Pulmonary artery endothelial cell (primary cell): ENCODE measurements around the gene TNS4. TPM values are rescaled to one million over a fixed set of nuclear protein-coding genes. Genes with fewer than 3 reads are reported as not detected.
A peak's percentile ranks its signal among the peaks of the same experiment; 100 is the strongest.

Source experiments
- DNase-seq: peaks from one replicate; pipeline ENCODE4 v3.0.0-alpha.2; 2011; ENCODE audit warnings: low read depth, low spot score
- total RNA-seq: library from RNA; depleted of rRNA; stranded (reverse); fragments of >200 nt; gene quantifications from 2 replicates; pipeline ENCODE4 v1.2.3, GENCODE V29; 2014

The TNS4 gene
- total RNA-seq, 1 donor from 2014 or later: not detected

DNA sequence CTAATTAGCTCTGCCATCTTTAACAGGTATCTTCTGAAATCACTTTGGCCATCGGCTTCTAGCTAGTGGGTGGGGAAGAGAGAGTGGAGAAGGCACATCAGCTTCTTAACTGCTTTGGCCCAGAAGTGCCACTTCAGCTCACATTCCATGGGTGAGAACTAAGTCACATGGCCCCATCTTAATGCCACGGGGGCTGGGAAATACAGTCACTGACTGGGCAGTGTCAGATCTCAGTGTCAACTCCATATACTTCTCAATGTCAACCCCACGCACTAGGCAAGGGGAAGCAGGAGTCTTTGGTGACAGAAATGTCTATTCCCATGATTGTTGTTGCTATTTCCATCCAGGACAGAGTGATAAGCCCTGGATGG is 34.5 kb upstream of the TNS4 start:
- DNase-seq: no peak

DNA sequence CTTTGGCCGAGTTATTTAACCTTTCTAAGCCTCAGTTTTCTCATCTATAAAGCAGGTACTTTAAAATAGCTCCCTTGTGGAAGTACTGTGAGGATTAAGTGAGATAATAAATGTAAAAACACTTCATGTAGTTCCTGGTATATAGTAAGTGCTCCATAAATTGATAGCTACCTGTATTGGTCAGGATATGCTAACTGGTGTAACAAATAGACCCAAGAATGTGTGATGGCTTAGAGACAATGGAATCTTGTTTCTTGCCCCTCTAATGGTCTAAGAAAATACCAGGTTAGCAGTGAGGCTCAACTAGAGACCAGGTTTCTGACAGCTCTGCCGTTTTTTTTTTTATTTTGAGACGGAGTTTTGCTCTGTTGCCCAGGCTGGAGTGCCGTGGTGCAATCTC is 34.0 kb upstream of the TNS4 start:
- no peak for DNase-seq

DNA sequence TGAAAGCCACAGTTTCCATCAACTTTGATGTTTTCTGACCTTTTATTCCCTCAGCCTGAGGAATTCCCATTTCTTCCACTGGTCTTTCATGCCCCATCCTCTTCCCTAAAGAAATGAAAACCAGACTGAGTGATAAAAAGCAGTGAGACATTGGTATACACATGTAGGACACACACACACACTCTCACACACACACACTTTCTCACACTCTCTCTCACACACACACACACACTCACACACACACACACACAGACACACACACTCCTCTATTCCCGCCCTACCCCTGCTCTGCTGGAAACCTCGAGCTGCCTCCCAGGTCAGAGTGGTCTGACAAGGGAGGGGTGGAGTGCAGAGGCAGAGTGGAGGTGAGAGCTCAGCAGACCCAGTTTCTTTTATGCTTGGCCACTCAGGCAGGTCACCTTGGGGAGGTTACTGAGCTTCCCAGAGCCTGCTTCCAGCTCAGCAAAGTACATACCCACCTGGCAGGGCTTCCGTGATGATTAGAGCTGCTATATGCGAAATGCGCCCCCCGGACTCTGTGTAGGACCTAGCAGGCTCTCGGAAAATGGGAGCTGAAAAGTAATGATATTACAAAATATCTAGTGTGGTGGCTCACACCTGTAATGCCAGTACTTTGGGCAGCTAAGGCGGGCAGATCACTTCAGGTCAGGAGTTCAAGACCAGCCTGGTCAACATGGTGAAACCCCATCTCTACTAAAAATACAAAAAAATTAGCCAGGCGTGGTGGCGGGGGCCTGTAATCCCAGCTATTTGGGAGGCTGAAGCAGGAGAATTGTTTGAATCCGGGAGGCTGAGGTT is 33.2 kb upstream of the TNS4 start:
- DNase-seq: no peak

DNA sequence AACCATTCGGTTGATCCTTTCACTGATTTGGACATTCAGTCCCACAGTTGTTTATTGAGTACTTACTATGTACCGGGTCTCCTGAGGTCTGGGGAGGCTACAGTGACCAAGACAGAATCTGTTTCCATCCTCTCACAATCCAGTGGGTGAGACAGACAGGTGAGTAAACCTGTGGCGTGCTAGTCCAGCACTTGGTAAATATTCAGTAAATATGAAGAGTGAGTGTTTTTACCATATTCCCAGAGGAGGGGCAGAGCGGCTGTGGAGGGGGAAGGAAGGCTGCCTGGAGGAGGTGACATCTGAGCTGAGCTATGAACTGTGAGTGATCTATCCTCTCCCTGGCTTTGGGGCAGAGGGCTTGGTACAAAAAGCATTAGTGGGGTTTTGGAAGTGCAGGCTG is 32.5 kb upstream of the TNS4 start:
- no peak for DNase-seq

DNA sequence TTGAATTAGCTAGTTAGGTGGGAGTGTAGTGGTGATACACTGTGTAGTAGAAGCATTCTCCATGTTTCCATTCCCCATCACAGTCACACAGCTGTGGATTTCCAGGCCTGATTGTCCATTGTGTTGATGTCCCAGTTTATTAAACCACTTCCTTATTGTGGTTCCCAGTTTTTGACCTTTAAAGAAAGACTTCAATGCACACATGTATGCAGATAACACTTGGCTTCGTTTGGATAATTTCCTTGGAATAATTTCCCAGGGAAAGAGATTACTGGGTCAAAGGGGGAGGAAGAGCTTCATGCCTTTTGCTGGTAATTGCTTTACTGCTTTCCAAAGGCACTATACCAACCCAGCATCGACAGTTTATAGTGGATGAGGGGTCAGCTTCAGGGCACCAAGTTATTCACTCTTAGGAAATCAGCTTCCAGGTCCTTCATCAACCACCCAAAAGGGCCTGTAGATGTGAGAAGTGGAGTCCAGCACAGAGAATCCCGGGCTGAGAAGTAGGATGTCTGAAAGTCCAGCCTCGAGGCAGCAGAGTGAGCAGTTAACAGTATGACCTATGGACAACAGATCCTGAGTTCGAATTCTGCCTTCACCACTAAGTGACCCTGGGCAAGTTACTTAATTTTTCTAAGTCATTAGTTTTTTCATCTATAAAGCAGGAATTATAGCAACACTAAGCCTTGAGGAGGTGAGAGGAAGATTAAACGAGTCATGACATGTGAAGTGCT is 31.3 kb upstream of the TNS4 start:
- peak; percentile 78 for DNase-seq

DNA sequence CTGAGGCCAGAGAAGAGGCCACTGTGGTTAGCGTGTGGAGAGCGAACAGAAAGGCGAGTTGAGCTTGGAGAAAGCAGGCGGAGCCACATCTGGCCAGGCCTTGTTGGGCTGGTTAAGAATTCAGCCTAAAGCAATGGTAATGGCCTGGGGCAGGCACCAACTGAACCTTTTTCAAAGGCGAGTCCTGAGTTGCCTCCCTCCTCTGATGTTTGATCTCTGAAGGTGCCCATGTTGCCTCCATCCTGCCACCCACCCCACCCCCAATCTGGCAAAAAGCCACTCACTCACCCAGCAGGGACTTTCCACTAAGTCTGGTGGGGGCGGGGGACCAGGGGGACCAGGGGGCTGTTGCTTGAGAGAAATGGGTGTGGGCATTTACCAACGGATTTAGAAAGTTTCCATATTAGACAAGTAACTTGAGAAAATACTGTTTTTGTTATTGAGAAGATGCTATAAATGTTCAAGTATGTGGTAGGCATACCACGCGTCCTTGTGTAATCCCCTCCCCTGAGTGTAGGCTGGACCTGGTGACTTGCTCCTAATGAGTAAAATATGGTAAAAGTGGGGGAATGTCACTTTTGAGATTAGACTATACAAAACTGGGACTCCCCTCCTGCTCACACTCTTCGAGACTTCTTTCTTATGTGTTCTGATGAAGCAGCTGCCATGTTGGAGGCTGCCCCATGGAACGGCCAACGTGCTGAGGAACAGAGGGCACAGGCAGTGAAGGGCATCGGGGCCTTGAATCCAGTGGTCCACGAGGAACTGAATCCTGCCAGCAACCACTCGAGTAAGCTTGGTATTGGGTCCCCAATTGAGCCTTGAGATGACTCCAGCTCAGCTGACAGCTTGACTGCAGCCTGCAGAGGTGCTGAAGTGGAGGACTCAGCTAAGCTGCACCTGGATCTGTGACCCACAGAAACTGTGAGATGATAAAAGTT is 29.9 kb upstream of the TNS4 start:
- DNase-seq: no peak

DNA sequence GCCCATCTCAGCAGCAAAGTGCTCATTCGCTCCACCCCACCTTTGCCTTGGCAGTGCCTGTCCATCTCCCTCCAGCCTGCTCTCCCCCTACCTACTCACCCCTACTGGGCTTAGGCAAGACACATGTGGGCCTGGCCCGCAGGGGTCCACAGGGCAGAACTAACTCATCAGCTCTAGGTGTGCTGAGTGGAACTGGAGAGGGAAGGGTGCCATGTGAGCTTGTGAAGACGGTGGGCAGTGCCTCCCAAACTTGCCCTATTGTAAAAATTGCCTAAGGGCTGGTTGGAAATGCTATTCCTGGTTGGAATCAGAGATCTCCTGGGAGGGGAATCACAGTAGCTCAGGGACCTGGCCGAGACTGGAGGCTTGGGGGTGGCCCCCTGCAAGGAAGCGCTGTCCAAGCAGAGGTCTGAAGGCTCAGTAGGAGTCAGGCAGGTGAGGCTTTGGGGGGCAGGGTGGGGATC is 29.1 kb upstream of the TNS4 start:
- DNase-seq: no peak

DNA sequence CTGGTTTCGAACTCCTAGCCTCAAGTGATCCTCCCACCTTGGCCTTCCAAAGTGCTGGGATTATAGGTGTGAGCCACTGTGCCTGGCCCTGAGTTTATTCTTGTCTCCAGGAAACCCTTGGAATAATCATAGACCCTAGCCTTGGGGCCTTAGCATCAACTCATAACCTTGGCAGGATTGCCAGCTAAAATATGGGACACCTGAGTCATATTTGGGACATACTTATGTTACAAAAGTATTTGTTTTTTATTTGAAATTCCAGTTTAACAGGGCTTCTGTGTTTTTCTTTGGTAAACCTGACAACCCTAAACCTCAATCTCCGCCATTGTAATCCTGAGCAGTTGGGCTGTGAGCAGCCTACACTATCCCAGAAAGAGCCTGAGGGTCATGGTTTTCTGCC is 28.6 kb upstream of the TNS4 start:
- DNase-seq: no peak

DNA sequence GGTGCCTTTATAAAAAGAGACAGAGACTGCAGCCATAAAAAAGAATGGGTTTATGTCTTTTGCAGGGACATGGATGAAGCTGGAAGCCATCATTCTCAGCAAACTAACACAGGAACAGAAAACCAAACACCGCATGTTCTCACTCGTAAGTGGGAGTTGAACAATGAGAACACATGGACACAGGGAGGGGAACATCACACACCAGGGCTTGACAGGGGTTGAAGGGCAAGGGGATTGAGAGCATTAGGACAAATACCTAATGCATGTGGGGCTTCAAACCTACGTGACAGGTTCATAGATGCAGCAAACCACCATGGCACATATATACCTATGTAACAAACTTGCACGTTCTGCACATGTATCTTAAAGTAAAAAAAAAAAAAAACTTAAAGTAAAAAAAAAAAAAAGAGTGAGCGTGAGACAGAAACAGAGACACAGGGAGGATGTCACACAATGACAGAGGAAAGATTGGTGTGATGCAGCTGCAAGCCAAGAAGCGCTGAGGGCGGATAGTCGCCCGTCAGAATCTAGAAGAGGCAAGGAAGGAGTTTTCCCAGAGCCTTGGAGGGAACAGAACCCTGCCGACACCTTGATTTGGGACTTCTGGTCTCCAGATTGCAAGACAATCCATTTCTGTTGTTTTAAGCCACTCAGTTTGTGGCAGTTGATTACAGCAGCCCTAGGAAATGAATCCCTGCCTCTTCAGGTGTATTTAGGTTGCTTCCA is 27.4 kb upstream of the TNS4 start:
- DNase-seq: no peak

DNA sequence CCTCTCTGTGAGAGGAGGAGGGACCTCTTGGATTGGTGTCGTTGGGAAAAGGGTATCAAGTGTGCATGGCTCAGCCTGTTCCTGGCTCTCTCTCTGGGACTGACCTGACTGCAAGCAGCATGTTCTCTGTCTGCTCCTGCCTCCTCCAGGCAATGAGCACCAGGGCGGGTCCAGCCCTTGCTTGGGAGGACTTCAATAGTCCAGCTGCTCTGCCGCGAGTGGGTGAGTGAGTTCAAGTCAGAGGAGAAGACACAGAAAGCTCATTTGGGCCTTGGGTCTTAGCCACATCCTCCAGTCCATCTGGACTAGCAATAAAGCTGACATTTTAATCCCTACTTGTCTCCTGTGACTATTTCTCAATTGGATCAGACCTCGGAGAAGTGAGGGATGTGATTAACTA is 25.2 kb upstream of the TNS4 start:
- no peak for DNase-seq

DNA sequence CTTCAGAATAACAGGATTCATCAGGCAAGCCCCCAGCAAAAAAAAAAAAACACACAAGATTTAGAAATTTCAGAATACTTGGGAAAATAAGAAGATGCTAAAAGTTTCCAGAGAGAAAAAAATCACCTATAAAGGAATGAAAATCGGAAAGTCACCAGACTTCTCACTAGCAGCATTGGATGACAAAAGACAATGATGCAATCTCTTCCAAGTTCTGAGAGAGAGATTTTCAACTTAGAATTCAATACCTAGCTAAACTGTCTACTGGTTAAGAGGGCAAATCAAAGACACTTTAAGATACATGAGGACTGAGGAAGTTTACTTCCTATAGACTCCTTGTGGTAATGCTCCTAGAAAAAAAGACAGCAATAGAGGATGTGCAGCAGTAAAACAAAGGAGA is 23.9 kb upstream of the TNS4 start:
- no peak for DNase-seq

DNA sequence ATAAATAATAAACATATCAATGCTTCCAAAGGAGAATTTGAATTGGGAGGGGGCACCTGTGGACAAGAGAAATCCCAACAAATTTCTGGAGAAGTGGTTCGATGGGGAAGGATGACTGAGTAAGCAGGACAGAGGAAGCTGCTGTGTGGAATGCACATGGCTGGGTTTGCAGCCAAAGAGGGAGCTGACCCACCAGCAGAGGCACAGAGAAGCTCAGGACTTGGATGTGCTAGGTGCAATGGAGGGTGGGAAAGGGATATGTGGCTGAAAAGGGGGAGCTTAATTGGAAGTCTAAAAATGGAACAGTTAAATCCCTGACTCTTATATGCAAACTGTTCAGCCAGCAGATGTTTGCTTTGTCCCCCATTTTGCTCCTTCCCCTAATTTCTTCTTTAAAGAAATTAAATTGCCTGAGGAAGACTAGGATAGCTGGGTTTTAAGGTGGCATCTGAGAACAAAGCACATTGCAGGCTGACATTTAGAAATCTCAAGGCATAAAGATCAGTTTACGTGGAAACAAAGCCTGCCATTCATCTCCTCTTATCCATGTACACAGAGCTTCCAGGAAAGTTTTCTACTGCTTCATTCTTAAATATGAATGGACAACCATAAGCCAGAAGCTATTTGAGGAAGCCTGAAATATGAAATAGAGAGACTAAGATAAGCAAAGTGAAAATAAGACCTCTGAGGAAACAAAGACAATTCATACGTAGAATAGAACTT is 23.0 kb upstream of the TNS4 start:
- DNase-seq: no peak

DNA sequence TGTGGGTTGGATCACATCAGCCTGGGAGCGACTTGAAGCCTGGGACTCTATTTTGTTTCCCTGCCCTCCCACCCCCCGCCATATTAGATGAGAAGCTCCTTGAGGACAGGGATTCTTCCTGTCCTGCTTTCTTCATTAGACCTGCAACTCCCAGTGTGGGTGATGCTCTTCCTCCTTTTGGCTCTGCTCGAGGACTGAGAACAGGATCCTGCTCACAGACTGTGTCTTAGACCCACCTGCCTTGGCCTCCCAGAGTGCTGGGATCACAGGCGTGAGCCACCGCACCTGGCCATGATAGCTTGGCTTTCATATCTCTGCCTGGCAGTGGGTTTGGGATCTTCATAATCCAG is 21.5 kb upstream of the TNS4 start:
- DNase-seq: no peak

DNA sequence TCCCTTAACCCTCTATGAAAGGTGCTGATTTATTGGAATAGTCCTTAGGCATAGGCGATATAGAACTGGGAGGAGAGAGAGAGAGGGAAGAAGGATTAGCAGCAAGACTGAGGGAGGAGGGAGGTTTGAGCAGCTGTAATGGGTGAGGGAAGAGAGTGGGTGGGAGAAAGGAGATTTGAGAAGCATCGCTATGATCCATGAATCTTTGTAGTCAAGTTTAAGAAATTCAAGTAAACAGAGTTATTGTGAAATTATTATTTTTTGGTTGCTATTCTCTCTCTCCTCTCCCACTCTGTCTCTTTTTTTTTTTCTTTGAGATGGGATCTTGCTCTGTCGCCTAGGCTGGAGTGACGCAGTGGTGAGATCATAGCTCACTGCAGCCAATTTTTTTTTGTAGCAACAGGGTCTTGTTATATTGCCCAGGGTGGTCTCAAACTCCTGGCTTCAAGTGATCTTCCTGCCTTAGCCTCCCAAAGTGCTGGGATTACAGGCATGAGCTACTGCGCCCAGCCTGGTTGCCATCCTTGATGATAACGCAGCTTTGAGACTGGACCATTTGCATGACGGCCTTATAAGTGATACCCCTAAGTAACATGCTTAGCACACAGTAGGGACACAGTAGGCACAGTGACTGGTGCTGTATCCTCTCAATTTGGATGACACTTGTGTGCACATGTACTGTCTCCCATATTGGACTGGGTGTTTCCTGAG is 21.0 kb upstream of the TNS4 start:
- DNase-seq: no peak

DNA sequence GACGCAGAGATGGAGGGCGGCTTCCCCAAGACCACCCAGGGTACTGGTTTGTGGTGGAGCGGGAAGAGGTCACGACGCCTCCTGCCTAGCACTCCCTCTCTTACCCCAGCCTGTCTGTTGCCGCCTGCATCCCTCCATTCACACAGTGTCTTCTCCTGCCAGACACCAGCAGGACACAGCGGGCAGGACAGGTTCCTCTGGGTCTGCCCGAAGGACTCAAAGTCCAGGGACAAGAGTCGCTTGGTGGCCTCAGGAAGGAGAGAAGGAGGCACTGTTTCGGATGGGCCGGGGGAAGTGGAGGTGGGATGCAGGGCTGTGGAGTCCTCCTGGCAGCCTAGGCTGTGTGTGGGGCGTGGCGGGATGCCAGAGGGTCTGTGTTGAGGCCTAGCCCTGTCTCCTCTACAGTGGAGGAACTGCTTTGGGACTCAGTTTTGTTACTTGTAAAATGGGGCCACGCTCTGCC is 19.6 kb upstream of the TNS4 start:
- DNase-seq: no peak

DNA sequence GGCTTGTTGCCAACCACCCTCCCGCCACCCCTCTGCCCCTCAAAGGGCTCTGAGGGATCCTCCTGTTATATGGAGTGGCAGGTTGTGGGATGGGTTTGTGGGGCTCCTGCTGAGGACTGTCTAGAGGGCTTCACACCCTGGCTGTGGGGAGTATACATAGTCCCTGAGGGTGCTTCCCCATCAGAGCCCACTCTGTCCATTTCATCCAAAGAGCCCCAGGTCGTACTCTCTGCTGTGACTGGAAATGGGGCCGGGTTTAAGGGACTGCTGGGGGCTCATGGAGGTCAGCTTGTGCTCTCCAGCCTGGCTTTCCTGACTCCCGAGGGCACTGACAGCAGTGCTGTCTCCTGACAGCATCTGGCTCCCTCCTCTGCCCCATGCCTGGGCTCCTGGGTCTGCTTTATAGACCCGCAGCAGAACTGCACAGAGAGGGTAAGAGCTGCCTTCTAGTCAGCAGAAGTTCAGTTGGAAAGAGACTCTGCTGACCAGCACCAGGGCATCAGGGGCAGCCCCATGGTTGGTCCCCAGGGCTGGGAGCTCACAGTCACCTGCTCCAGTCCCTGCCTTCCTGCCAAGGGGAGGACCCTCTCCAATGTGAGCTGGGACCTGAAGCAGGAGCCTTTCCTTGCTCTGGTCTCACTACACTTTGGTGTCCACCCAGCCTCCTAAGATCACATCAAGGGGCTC is 17.8 kb upstream of the TNS4 start:
- no peak for DNase-seq

DNA sequence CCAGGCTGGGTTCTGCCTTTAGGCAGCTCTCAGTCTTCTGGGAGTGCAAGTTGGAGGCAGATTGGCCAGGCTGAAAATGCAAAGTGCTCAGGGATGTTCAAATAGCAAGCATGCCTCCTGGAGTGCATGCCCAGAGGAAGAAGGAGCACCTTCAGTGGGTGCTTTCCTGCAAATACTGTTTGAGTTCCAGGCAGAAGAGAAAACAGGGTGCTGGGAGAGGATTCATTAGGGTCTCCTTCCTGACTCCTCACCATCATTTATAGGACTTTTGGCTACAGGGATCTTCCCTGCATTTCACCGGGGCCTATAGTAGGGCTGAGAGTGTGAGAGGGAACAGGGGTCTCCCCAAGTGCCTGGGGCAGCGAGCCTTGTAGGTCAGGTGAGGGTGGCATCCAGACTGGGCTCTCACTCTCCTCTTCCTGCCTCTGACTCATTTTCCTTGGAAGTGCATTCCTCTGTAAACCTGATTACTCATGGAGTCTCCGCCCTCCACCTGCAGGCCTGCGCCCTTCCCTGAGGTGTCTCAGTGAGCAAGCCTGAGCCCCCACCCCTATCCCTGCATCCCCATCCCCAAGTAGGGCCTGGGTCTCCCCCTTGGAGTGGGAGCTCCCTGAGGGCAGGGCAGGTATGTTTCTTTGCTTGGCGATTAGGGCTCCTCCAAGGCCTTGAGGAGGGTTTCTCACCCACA is 17.1 kb upstream of the TNS4 start:
- DNase-seq: no peak

DNA sequence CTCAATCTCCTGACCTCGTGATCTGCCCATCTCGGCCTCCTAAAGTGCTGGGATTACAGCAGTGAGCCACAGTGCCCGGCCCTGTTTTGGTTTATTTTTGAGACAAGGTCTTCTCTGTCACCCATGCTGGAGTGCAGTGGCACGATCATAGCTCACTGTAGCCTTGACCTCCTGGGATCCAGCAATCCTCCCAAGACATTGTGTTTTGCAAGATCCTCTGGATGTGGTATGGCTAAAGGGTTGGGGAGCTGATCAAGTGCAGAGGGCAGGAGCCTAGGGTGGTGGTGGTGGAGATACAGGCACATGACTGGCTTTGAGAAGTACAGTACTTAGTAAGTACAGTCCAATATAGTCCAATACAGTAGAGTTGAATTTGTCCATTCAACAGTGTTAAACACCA is 16.6 kb upstream of the TNS4 start:
- no peak for DNase-seq

DNA sequence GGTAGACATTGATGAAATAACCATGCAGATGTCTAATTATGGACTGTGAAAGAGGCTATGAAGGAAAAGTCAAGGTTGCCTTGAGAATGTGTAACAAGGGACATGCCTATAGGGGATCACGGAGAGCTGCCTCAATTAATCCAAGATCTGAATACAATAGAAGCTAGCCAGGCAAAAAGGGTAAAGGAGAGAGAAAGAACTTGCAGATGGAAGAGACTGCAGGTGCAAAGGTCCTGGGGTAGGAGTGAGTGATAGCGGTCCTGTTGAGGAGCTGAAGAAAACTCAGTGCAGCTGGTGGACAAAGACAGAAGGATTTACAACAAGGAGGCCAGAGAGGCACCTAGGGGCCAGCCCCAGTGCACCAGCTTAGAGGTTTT is 15.9 kb upstream of the TNS4 start:
- no peak for DNase-seq
